Tongue (tissue), 2 donors: ENCODE measurements around the gene FXYD5. TPM values are rescaled to one million over a fixed set of nuclear protein-coding genes. Genes with fewer than 3 reads are reported as not detected.
"Not testable (repeated sequence)": the region's sequence is repeated elsewhere in the genome, so short reads cannot be mapped to it uniquely, and the experiment has no call there.

Experiments used
- DNase-seq: peaks from one replicate; pipeline ENCODE4 v3.0.0-alpha.2; 2015
- total RNA-seq: library from RNA; depleted of rRNA; stranded (reverse); fragments of >200 nt; gene quantifications from one replicate; pipeline ENCODE4 v1.2.3, GENCODE V29; 2014

The FXYD5 gene
- total RNA-seq, 1 donor from 2014 or later = 5.9 TPM

- no peak for DNase-seq
Observed at GRCh38 chr19:35181387-35181786, 26.9 kb downstream of the FXYD5 start.

- no peak for DNase-seq
Observed at GRCh38 chr19:35184267-35184666, 29.7 kb downstream of the FXYD5 start.

GRCh38 chr19:35184884-35185283 is 30.3 kb downstream of the FXYD5 start:
- no peak for DNase-seq

- no peak for DNase-seq
Observed at GRCh38 chr19:35194012-35194984, 39.8 kb downstream of the FXYD5 start.

- DNase-seq = no peak
Observed at GRCh38 chr19:35195830-35196229, 41.3 kb downstream of the FXYD5 start.

- not testable (repeated sequence) for DNase-seq
Observed at GRCh38 chr19:35196861-35197260, 42.3 kb downstream of the FXYD5 start.

- DNase-seq = no peak
Observed at GRCh38 chr19:35199481-35199880, 44.9 kb downstream of the FXYD5 start.

- no peak for DNase-seq
Observed at GRCh38 chr19:35202722-35203688, 48.5 kb downstream of the FXYD5 start.

- DNase-seq = no peak
Observed at GRCh38 chr19:35204799-35205732, 50.5 kb downstream of the FXYD5 start.

GRCh38 chr19:35205733-35206323 is 51.3 kb downstream of the FXYD5 start:
- DNase-seq = no peak

GRCh38 chr19:35206379-35206778 is 51.8 kb downstream of the FXYD5 start:
- DNase-seq = no peak

- no peak for DNase-seq
Observed at GRCh38 chr19:35206855-35207254, 52.3 kb downstream of the FXYD5 start.

GRCh38 chr19:35207391-35207871 is 52.9 kb downstream of the FXYD5 start:
- DNase-seq = no peak

- DNase-seq = no peak
Observed at GRCh38 chr19:35208121-35208520, 53.6 kb downstream of the FXYD5 start.

GRCh38 chr19:35209646-35210045 is 55.1 kb downstream of the FXYD5 start:
- no peak for DNase-seq

GRCh38 chr19:35211545-35212230 is 57.2 kb downstream of the FXYD5 start:
- no peak for DNase-seq

- DNase-seq = no peak
Observed at GRCh38 chr19:35212241-35212640, 57.7 kb downstream of the FXYD5 start.

- DNase-seq = peak; percentile 83
Observed at GRCh38 chr19:35213663-35214632, 59.4 kb downstream of the FXYD5 start.

- no peak for DNase-seq
Observed at GRCh38 chr19:35214766-35215422, 60.4 kb downstream of the FXYD5 start.
